K562 (cell line): Measurements from ENCODE around the gene MEX3D.

Source experiments
- BRD4 ChIP-seq: fragments of 200-600 bp; sonication (generic); IDR thresholded peaks from 2 replicates; pipeline ENCODE4 v1.6.1; 2017; ENCODE audit warnings: inconsistent platforms
- ELF4 ChIP-seq: fragments of 450-650 bp; formaldehyde crosslinking; IDR thresholded peaks from 2 replicates; pipeline ENCODE4 v1.4.0; 2022; ENCODE audit warnings: missing genetic modification characterization
- SP1 ChIP-seq: sonication (generic); formaldehyde crosslinking; IDR thresholded peaks from 2 replicates; pipeline ENCODE4 v1.8.1; 2022; ENCODE audit warnings: mild to moderate bottlenecking, missing genetic modification reagents
- TAF1 ChIP-seq: IDR thresholded peaks from 2 replicates; pipeline ENCODE4 v1.6.1; 2011; ENCODE audit warnings: mild to moderate bottlenecking, low read length, moderate library complexity; ENCODE audit not compliant: insufficient read depth, control insufficient read depth, severe bottlenecking; ENCODE audit errors: extremely low read depth
- TCF7 ChIP-seq: sonication (generic); IDR thresholded peaks from 2 replicates; pipeline ENCODE4 v1.6.1; 2016; ENCODE audit warnings: antibody characterized with exemption, borderline replicate concordance
- TF ChIP-seq, protein P1 (sequence below), 2 experiments: fragments of 450-650 bp; conservative IDR thresholded peaks; 2 replicates each; pipeline ENCODE4 v1.6.1; 2017; ENCODE audit warnings: mild to moderate bottlenecking in 2 of 2, moderate library complexity in 2 of 2

DNA sequence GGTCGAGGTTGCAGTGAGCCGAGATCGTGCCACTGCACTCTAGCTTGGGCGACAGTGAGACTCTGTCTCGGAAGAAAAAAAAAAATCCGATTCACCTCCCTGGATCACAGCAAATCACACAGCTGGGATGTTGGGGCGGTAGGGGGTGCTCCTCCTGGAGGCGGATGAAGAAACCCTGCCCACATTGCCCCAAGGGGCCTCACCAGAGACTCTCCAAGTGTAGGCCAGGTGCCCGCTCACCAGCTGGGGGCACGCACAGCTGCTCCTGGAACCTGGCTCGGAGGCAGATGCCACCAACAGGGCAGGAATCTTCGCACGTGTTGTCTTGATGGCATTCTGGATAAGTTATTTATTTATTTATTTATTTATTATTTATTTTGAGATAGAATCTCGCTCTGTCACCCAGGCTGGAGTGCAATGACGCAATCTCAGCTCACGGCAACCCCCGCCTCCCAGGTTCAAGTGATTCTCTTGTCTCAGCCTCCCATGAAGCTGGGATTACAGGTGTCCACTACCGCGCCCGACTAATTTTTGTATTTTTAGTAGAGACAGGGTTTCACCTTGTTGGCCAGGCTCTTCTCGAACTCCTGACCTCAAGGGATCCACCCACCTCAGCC lies 34.1 kb upstream of the MEX3D start:
- TF ChIP-seq ELF4 (CRISPR knock-in tag), result no peak
- TF ChIP-seq SP1 (CRISPR knock-in tag), result no peak
- no peak for TF ChIP-seq BRD4
- TF ChIP-seq, protein P1, sequence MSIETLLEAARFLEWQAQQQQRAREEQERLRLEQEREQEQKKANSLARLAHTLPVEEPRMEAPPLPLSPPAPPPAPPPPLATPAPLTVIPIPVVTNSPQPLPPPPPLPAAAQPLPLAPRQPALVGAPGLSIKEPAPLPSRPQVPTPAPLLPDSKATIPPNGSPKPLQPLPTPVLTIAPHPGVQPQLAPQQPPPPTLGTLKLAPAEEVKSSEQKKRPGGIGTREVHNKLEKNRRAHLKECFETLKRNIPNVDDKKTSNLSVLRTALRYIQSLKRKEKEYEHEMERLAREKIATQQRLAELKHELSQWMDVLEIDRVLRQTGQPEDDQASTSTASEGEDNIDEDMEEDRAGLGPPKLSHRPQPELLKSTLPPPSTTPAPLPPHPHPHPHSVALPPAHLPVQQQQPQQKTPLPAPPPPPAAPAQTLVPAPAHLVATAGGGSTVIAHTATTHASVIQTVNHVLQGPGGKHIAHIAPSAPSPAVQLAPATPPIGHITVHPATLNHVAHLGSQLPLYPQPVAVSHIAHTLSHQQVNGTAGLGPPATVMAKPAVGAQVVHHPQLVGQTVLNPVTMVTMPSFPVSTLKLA (conservative IDR thresholded peaks at IDR 0.05), result no peak
- TF ChIP-seq TAF1, result no peak
- TF ChIP-seq TCF7, result no peak
